ENCODE data around the gene RTF1.

DNA sequence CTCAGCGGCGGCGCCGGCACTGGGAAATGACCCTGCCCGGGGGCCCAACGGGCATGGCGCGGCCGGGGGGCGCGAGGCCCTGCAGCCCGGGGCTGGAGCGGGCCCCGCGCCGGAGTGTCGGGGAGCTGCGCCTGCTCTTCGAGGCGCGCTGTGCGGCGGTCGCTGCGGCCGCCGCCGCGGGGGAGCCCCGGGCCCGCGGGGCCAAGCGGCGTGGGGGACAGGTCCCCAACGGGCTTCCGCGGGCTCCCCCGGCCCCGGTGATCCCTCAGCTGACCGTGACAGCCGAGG lies 77.0 kb downstream of the RTF1 start:
- TF ChIP-seq, protein P1, sequence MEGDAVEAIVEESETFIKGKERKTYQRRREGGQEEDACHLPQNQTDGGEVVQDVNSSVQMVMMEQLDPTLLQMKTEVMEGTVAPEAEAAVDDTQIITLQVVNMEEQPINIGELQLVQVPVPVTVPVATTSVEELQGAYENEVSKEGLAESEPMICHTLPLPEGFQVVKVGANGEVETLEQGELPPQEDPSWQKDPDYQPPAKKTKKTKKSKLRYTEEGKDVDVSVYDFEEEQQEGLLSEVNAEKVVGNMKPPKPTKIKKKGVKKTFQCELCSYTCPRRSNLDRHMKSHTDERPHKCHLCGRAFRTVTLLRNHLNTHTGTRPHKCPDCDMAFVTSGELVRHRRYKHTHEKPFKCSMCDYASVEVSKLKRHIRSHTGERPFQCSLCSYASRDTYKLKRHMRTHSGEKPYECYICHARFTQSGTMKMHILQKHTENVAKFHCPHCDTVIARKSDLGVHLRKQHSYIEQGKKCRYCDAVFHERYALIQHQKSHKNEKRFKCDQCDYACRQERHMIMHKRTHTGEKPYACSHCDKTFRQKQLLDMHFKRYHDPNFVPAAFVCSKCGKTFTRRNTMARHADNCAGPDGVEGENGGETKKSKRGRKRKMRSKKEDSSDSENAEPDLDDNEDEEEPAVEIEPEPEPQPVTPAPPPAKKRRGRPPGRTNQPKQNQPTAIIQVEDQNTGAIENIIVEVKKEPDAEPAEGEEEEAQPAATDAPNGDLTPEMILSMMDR (IDR thresholded peaks at IDR 0.05; ENCODE audit: low read length), result no peak
- no peak for TF ChIP-seq EZH2 (IDR thresholded peaks at IDR 0.05; ENCODE audit: borderline replicate concordance, low read length)

Data from OCI-LY1 (cell line).